GM23248 (cell line): ENCODE measurements around the gene DENND2D. TPM values are rescaled to one million over a fixed set of nuclear protein-coding genes. Genes with fewer than 3 reads are reported as not detected.
A peak's percentile ranks its signal among the peaks of the same experiment; 100 is the strongest.

Experiments
- DNase-seq: peaks from one replicate; pipeline ENCODE4 v3.0.0-alpha.2; 2015
- H2AFZ ChIP-seq: fragments of 200-600 bp; sonication (generic); 2 replicates; pipeline ENCODE4 v1.6.1; 2016; ENCODE audit warnings: antibody characterized with exemption
- H3F3A ChIP-seq: fragments of 200-600 bp; sonication (generic); 2 replicates; pipeline ENCODE4 v1.6.1; 2016; ENCODE audit warnings: mild to moderate bottlenecking, antibody characterized with exemption, mixed run types; ENCODE audit not compliant: insufficient read depth
- H3K27ac ChIP-seq: fragments of 200-600 bp; sonication (generic); 2 replicates; pipeline ENCODE4 v1.5.1; 2016; ENCODE audit warnings: mild to moderate bottlenecking
- H3K27me3 ChIP-seq: fragments of 200-600 bp; sonication (generic); replicated peaks from 2 replicates; pipeline ENCODE4 v1.6.1; 2016; ENCODE audit warnings: mild to moderate bottlenecking; ENCODE audit not compliant: insufficient read depth
- H3K36me3 ChIP-seq: fragments of 200-600 bp; sonication (generic); 2 replicates; pipeline ENCODE4 v1.6.1; 2016; ENCODE audit warnings: low read depth, mild to moderate bottlenecking
- H3K4me1 ChIP-seq: fragments of 200-600 bp; sonication (generic); 2 replicates; pipeline ENCODE4 v1.6.1; 2016; ENCODE audit warnings: mild to moderate bottlenecking; ENCODE audit not compliant: insufficient read depth
- H3K4me2 ChIP-seq: fragments of 200-600 bp; sonication (generic); one replicate; pipeline ENCODE4 v1.6.1; 2016; ENCODE audit warnings: mild to moderate bottlenecking; ENCODE audit not compliant: unreplicated experiment
- H3K4me3 ChIP-seq: fragments of 200-600 bp; sonication (generic); 2 replicates; pipeline ENCODE4 v1.5.1; 2016; ENCODE audit warnings: mild to moderate bottlenecking
- H3K79me2 ChIP-seq: fragments of 200-600 bp; sonication (generic); 2 replicates; pipeline ENCODE4 v1.6.1; 2016; ENCODE audit warnings: mild to moderate bottlenecking; ENCODE audit not compliant: insufficient read depth
- H3K9ac ChIP-seq: fragments of 200-600 bp; sonication (generic); 2 replicates; pipeline ENCODE4 v1.6.1; 2016; ENCODE audit warnings: mild to moderate bottlenecking
- H3K9me2 ChIP-seq: fragments of 200-600 bp; sonication (generic); 2 replicates; pipeline ENCODE4 v1.6.1; 2016; ENCODE audit warnings: mixed run types, mild to moderate bottlenecking, moderate library complexity; ENCODE audit not compliant: insufficient read depth
- H3K9me3 ChIP-seq: fragments of 200-600 bp; sonication (generic); one replicate; pipeline ENCODE4 v1.6.1; 2017; ENCODE audit warnings: low read depth
- H4K20me1 ChIP-seq: fragments of 200-600 bp; sonication (generic); 2 replicates; pipeline ENCODE4 v1.6.0; 2016; ENCODE audit not compliant: insufficient read depth
- EZH2 ChIP-seq: fragments of 200-600 bp; sonication (generic); IDR thresholded peaks from 2 replicates; pipeline ENCODE4 v1.6.1; 2018; ENCODE audit warnings: antibody characterized with exemption, mild to moderate bottlenecking; ENCODE audit not compliant: insufficient read depth, poor library complexity, severe bottlenecking
- EZH2phosphoT487 ChIP-seq: fragments of 200-600 bp; sonication (generic); IDR thresholded peaks from 2 replicates; pipeline ENCODE4 v1.6.1; 2018; ENCODE audit warnings: antibody characterized with exemption, moderate library complexity, mild to moderate bottlenecking, low read depth; ENCODE audit not compliant: insufficient read depth
- WGBS, 2 experiments: methylation state at CpG; one replicate each; pipeline ENCODE4 v1.1.6; 2015 to 2017; ENCODE audit warnings: low lambda C conversion rate in 2 of 2, low coverage in 1 of 2; ENCODE audit errors: missing lambda C conversion rate in 2 of 2; 5-methylcytosine and 5-hydroxymethylcytosine counted together
- in situ Hi-C: fragments of 300-500 bp; cut with MboI; formaldehyde crosslinking; loops from 2 replicates; pipeline ENCODE4 v1.15.0; 2020
- polyA plus RNA-seq: library from polyadenylated mRNA; unstranded; fragments of >200 nt; fragmentation: Nextera tagmentation; extraction: Ambion mirVana; gene quantifications from 2 replicates; pipeline ENCODE4 v1.2.1, GENCODE V29; 2016
- small RNA-seq: library from RNA; depleted of rRNA; stranded (forward); fragments of <200 nt; gene quantifications from one replicate; pipeline ENCODE3, GENCODE V24; 2014; ENCODE audit warnings: low read depth, low replicate concordance
- total RNA-seq: library from RNA; depleted of rRNA; stranded (reverse); fragments of >200 nt; shearing (Covaris generic); gene quantifications from 2 replicates; pipeline ENCODE4 v1.2.3, GENCODE V29; 2014; rRNA removed

DENND2D gene
- total and polyA plus RNA-seq, 2 experiments from 2014 or later: 3.7 to 6.6 TPM

GRCh38 chr1:111139956-111140679 lies 60.3 kb downstream of the DENND2D start, which contains the start of the genes CEPT1 and DRAM2:
CEPT1 (plus strand) TSS chr1:111140223; CDS start chr1:111147715, 7,492 bp downstream.
DRAM2 (minus strand) TSS chr1:111140093; CDS start chr1:111131554, 8,539 bp downstream.
- Histone ChIP-seq H3F3A (peaks cover 16% of the 10 kb centered on the region; the same call in 1 of the 2 replicates), H3K9me3 (no peaks in the 10 kb centered on the region), H3K27me3 (no peaks in the 10 kb centered on the region), H3K36me3 (peaks cover 18% of the 10 kb centered on the region), H3K27ac (peak within 1 kb of the TSS; percentile 79), H3K4me1 (peaks cover 26% of the 10 kb centered on the region), H3K79me2 (peaks cover 78% of the 10 kb centered on the region), H3K4me2 (peak within 1 kb of the TSS; percentile 98), H3K9ac (peak within 1 kb of the TSS; percentile 94), H2AFZ (peak within 1 kb of the TSS; percentile 99), H4K20me1 (no peaks in the 10 kb centered on the region), H3K9me2 (no peaks in the 10 kb centered on the region), H3K4me3 (peak within 1 kb of the TSS; percentile 90)
- in situ Hi-C loops: no loop called here
- DNase-seq: peak; percentile 98
- WGBS, 2 experiments: 1% methylated on average over 49 to 59 of the region's 68 CpGs
- TF ChIP-seq EZH2 (no peak), EZH2phosphoT487 (no peak)

- Histone ChIP-seq H3K4me2 (peak overlapping the region; percentile 98), H3K27me3 (no peaks in the 10 kb centered on the region), H3K9me3 (no peaks in the 10 kb centered on the region), H3K36me3 (peaks cover 20% of the 10 kb centered on the region), H3K79me2 (peaks cover 71% of the 10 kb centered on the region), H3K9me2 (no peaks in the 10 kb centered on the region), H4K20me1 (no peaks in the 10 kb centered on the region), H2AFZ (peak overlapping the region; percentile 99), H3K27ac (peak overlapping the region; percentile 79), H3F3A (peaks cover 19% of the 10 kb centered on the region; the same call in 1 of the 2 replicates), H3K9ac (peak overlapping the region; percentile 94), H3K4me3 (peak overlapping the region; percentile 90), H3K4me1 (peaks cover 30% of the 10 kb centered on the region)
- peak; percentile 77 for DNase-seq
- TF ChIP-seq EZH2phosphoT487 (no peak), EZH2 (no peak)
- in situ Hi-C loops: no loop called here
- WGBS, 2 experiments: 0 to 2% methylated on average over 29 to 33 of the region's 33 CpGs
Measured at GRCh38 chr1:111139324-111139955, 61.0 kb downstream of the DENND2D start.

Small RNAs within 50 kb of the gene (small RNA-seq; reads per million reads assigned to genes)
- not detected for gene AL355816.1

Other genes starting within 250 kb of the DENND2D start
- 17.3 and 19.2 TPM in 2 replicates for gene LRIF1, start 236.7 kb downstream of the DENND2D start, total RNA-seq
- 18.0 and 18.6 TPM in 2 replicates for gene LRIF1, start 236.7 kb downstream of the DENND2D start, polyA plus RNA-seq
- gene DRAM2, start 60.6 kb downstream of the DENND2D start, total RNA-seq: 82.5 and 91.4 TPM in 2 replicates
- 64.1 and 66.8 TPM in 2 replicates for gene DRAM2, start 60.6 kb downstream of the DENND2D start, polyA plus RNA-seq
- gene CEPT1, start 60.4 kb downstream of the DENND2D start, total RNA-seq: 29.5 and 35.8 TPM in 2 replicates
- 28.7 and 30.7 TPM in 2 replicates for gene CEPT1, start 60.4 kb downstream of the DENND2D start, polyA plus RNA-seq
- not detected in 2 replicates for gene CHI3L2, start 27.1 kb upstream of the DENND2D start, total RNA-seq
- 0.43 and 0.55 TPM in 2 replicates for gene CHI3L2, start 27.1 kb upstream of the DENND2D start, polyA plus RNA-seq
- gene CHIA, start 90.2 kb upstream of the DENND2D start, total RNA-seq: not detected in 2 replicates
- not detected in 2 replicates for gene CHIA, start 90.2 kb upstream of the DENND2D start, polyA plus RNA-seq
- under 0.01 and 1.5 TPM in 2 replicates for gene OVGP1, start 227.1 kb upstream of the DENND2D start, total RNA-seq
- gene OVGP1, start 227.1 kb upstream of the DENND2D start, polyA plus RNA-seq: 0.13 and 0.41 TPM in 2 replicates
- gene WDR77, start 248.6 kb upstream of the DENND2D start, total RNA-seq: 31.6 and 34.3 TPM in 2 replicates
- 45.8 and 47.7 TPM in 2 replicates for gene WDR77, start 248.6 kb upstream of the DENND2D start, polyA plus RNA-seq
- 186 and 226 TPM in 2 replicates for gene ATP5PB, start 248.8 kb upstream of the DENND2D start, total RNA-seq
- 295 and 304 TPM in 2 replicates for gene ATP5PB, start 248.8 kb upstream of the DENND2D start, polyA plus RNA-seq